Hematopoietic multipotent progenitor cell treated with erythropoietin and hydrocortisone succinate and interleukin-3 and kit ligand, for 4 days (in vitro differentiated cells): ENCODE measurements around the gene TXNRD3.

Experiments used
- DNase-seq: peaks from one replicate; pipeline ENCODE4 v3.0.0-alpha.2; 2015

The TXNRD3 gene

GRCh38 chr3:126671521-126671920, 16.6 kb upstream of the TXNRD3 start:
- DNase-seq, result no peak

- no peak for DNase-seq
Observed at GRCh38 chr3:126668450-126669401, 13.8 kb upstream of the TXNRD3 start.

- DNase-seq, result no peak
Observed at GRCh38 chr3:126667631-126668449, 12.9 kb upstream of the TXNRD3 start.

GRCh38 chr3:126666658-126667528, 12.0 kb upstream of the TXNRD3 start:
- DNase-seq, result no peak

- DNase-seq, result no peak
Observed at GRCh38 chr3:126665959-126666657, 11.2 kb upstream of the TXNRD3 start.

- no peak for DNase-seq
Observed at GRCh38 chr3:126665221-126665936, 10.5 kb upstream of the TXNRD3 start.

GRCh38 chr3:126664591-126665214, 9.8 kb upstream of the TXNRD3 start:
- DNase-seq, result peak; percentile 16

GRCh38 chr3:126663750-126664149, 8.8 kb upstream of the TXNRD3 start:
- no peak for DNase-seq

- DNase-seq, result no peak
Observed at GRCh38 chr3:126663257-126663656, 8.3 kb upstream of the TXNRD3 start.

GRCh38 chr3:126661532-126662364, 6.8 kb upstream of the TXNRD3 start:
- DNase-seq, result no peak

- peak; percentile 20 for DNase-seq
Observed at GRCh38 chr3:126659915-126660886, 5.3 kb upstream of the TXNRD3 start.

- DNase-seq, result no peak
Observed at GRCh38 chr3:126658584-126658983, 3.7 kb upstream of the TXNRD3 start.

- DNase-seq, result no peak
Observed at GRCh38 chr3:126657901-126658300, 3.0 kb upstream of the TXNRD3 start.

GRCh38 chr3:126656371-126657134, 1.6 kb upstream of the TXNRD3 start:
- DNase-seq, result no peak

- DNase-seq, result no peak
Observed at GRCh38 chr3:126655887-126656286, 963 bp upstream of the TXNRD3 start.

GRCh38 chr3:126649556-126650092, 5.3 kb downstream of the TXNRD3 start:
- no peak for DNase-seq

GRCh38 chr3:126646674-126647073, 8.2 kb downstream of the TXNRD3 start:
- no peak for DNase-seq

GRCh38 chr3:126644615-126645014, 10.3 kb downstream of the TXNRD3 start:
- no peak for DNase-seq
